ENCODE data around the gene CRYBB1. TPM values are rescaled to one million over a fixed set of nuclear protein-coding genes. Genes with fewer than 3 reads are reported as not detected.

CRYBB1 gene
- total RNA-seq, 2 experiments from 2014 or later = not detected

- CTCF ChIA-PET = no interaction called here
- POLR2A ChIA-PET = no interaction called here
Measured at GRCh38 chr22:26565889-26566288, 51.9 kb downstream of the CRYBB1 start.

GRCh38 chr22:26565181-26565580, 52.6 kb downstream of the CRYBB1 start:
- ChIA-PET POLR2A (no interaction called here), CTCF (interaction anchor here (0.6 kb wide), 1 partner anchor 48 kb away, joined by 3 read pairs; no protein-coding TSS in a partner anchor)

- ChIA-PET CTCF (interaction anchor here (0.6 kb wide), 1 partner anchor 47 kb away, joined by 3 read pairs; no protein-coding TSS in a partner anchor), POLR2A (no interaction called here)
Measured at GRCh38 chr22:26564672-26565071, 53.2 kb downstream of the CRYBB1 start.

GRCh38 chr22:26564181-26564580, 53.6 kb downstream of the CRYBB1 start:
- POLR2A ChIA-PET = interaction anchor here (0.6 kb wide), 1 partner anchor 39 kb away, joined by 3 read pairs; no protein-coding TSS in a partner anchor
- CTCF ChIA-PET = interaction anchor here (0.9 kb wide), 1 partner anchor 79 kb away, joined by 4 read pairs; no protein-coding TSS in a partner anchor

GRCh38 chr22:26563022-26563421, 54.8 kb downstream of the CRYBB1 start:
- ChIA-PET POLR2A (no interaction called here), CTCF (interaction anchor here (0.9 kb wide), 1 partner anchor 81 kb away, joined by 4 read pairs; no protein-coding TSS in a partner anchor)

GRCh38 chr22:26561756-26562417, 55.9 kb downstream of the CRYBB1 start:
- ChIA-PET CTCF (no interaction called here), POLR2A (no interaction called here)

- CTCF ChIA-PET = no interaction called here
- POLR2A ChIA-PET = no interaction called here
Measured at GRCh38 chr22:26559961-26560575, 57.8 kb downstream of the CRYBB1 start.

GRCh38 chr22:26558248-26558895, 59.5 kb downstream of the CRYBB1 start:
- ChIA-PET POLR2A (no interaction called here), CTCF (no interaction called here)

- POLR2A ChIA-PET = no interaction called here
- CTCF ChIA-PET = interaction anchor here (1.1 kb wide), 1 partner anchor 21 kb away, joined by 3 read pairs; no protein-coding TSS in a partner anchor
Measured at GRCh38 chr22:26556904-26557303, 60.9 kb downstream of the CRYBB1 start.

- CTCF ChIA-PET = interaction anchor here (1.4 kb wide), 1 partner anchor 24 kb away, joined by 5 read pairs; no protein-coding TSS in a partner anchor
- POLR2A ChIA-PET = interaction anchor here (0.6 kb wide), 1 partner anchor 1748 kb away, joined by 3 read pairs; no protein-coding TSS in a partner anchor
Measured at GRCh38 chr22:26555478-26555877, 62.3 kb downstream of the CRYBB1 start.

- CTCF ChIA-PET = interaction anchor here (1.4 kb wide), 1 partner anchor 24 kb away, joined by 5 read pairs; no protein-coding TSS in a partner anchor
- POLR2A ChIA-PET = interaction anchor here (0.6 kb wide), 2 partner anchors 34 to 1747 kb away, joined by 3 read pairs; no protein-coding TSS in a partner anchor
Measured at GRCh38 chr22:26554956-26555355, 62.9 kb downstream of the CRYBB1 start.

GRCh38 chr22:26553056-26553752, 64.6 kb downstream of the CRYBB1 start:
- CTCF ChIA-PET = interaction anchor here (0.7 kb wide), 2 partner anchors 16 to 64 kb away, joined by 3 read pairs; no protein-coding TSS in a partner anchor
- POLR2A ChIA-PET = interaction anchor here (0.6 kb wide), 2 partner anchors 9 to 98 kb away, joined by 3 to 10 read pairs; no protein-coding TSS in a partner anchor

- ChIA-PET POLR2A (interaction anchor here (0.6 kb wide), 3 partner anchors 9 to 99 kb away, joined by 3 to 10 read pairs (median 3); no protein-coding TSS in a partner anchor), CTCF (interaction anchor here (0.7 kb wide), 1 partner anchor 63 kb away, joined by 3 read pairs; no protein-coding TSS in a partner anchor)
Measured at GRCh38 chr22:26552466-26552865, 65.4 kb downstream of the CRYBB1 start.

GRCh38 chr22:26551568-26551967, 66.3 kb downstream of the CRYBB1 start:
- ChIA-PET POLR2A (interaction anchor here (0.6 kb wide), 1 partner anchor 18 kb away, joined by 3 read pairs; no protein-coding TSS in a partner anchor), CTCF (interaction anchor here (0.7 kb wide), 1 partner anchor 70 kb away, joined by 3 read pairs; the partner anchor contains the start of gene CRYBA4)

GRCh38 chr22:26550498-26551033, 67.3 kb downstream of the CRYBB1 start:
- POLR2A ChIA-PET = no interaction called here

GRCh38 chr22:26549902-26550497, 67.8 kb downstream of the CRYBB1 start:
- CTCF ChIA-PET = no interaction called here

More at GRCh38 chr22:26550498-26551033, 67.3 kb downstream of the CRYBB1 start:
- CTCF ChIA-PET = no interaction called here

More at GRCh38 chr22:26549902-26550497, 67.8 kb downstream of the CRYBB1 start:
- POLR2A ChIA-PET = no interaction called here
